ENCODE measurements around the gene KLK15.

KLK15 gene

GRCh38 chr19:50832666-50833065 is 708 bp downstream of the KLK15 start:
- no peak for DNase-seq (ENCODE audit: low spot score)
- H3K27ac ChIP-seq = no peak overlapping the region
- ChIA-PET CTCF (no interaction called here), POLR2A (ENCODE audit: low non-redundant PET) (no interaction called here)
- no peak for TF ChIP-seq CTCF (conservative IDR thresholded peaks at IDR 0.05; ENCODE audit: low read depth)

GRCh38 chr19:50831026-50831396 is 2.4 kb downstream of the KLK15 start:
- ChIA-PET POLR2A (ENCODE audit: low non-redundant PET) (no interaction called here), CTCF (no interaction called here)
- H3K27ac ChIP-seq = no peak overlapping the region
- TF ChIP-seq CTCF (conservative IDR thresholded peaks at IDR 0.05; ENCODE audit: low read depth) = no peak
- DNase-seq (ENCODE audit: low spot score) = no peak

GRCh38 chr19:50830266-50831025 is 2.9 kb downstream of the KLK15 start:
- H3K27ac ChIP-seq = no peak overlapping the region
- no peak for TF ChIP-seq CTCF (conservative IDR thresholded peaks at IDR 0.05; ENCODE audit: low read depth)
- no peak for DNase-seq (ENCODE audit: low spot score)
- POLR2A ChIA-PET (ENCODE audit: low non-redundant PET) = no interaction called here
- CTCF ChIA-PET = interaction anchor here (0.7 kb wide), 1 partner anchor 454 kb away, joined by 3 read pairs; no protein-coding TSS in a partner anchor

GRCh38 chr19:50829801-50830200 is 3.6 kb downstream of the KLK15 start:
- ChIA-PET POLR2A (ENCODE audit: low non-redundant PET) (no interaction called here), CTCF (no interaction called here)
- no peak for TF ChIP-seq CTCF (conservative IDR thresholded peaks at IDR 0.05; ENCODE audit: low read depth)
- DNase-seq (ENCODE audit: low spot score) = no peak
- H3K27ac ChIP-seq = no peak overlapping the region

GRCh38 chr19:50827476-50827875 is 5.9 kb downstream of the KLK15 start:
- ChIA-PET CTCF (no interaction called here), POLR2A (ENCODE audit: low non-redundant PET) (no interaction called here)
- DNase-seq (ENCODE audit: low spot score) = no peak
- H3K27ac ChIP-seq = no peak overlapping the region
- no peak for TF ChIP-seq CTCF (conservative IDR thresholded peaks at IDR 0.05; ENCODE audit: low read depth)

GRCh38 chr19:50826492-50827240 is 6.7 kb downstream of the KLK15 start:
- POLR2A ChIA-PET (ENCODE audit: low non-redundant PET) = no interaction called here
- TF ChIP-seq CTCF (conservative IDR thresholded peaks at IDR 0.05; ENCODE audit: low read depth) = no peak
- CTCF ChIA-PET = interaction anchor here (0.5 kb wide), 1 partner anchor 123 kb away, joined by 4 read pairs; no protein-coding TSS in a partner anchor
- DNase-seq (ENCODE audit: low spot score) = no peak
- H3K27ac ChIP-seq = no peak overlapping the region
